Lung (tissue), 12 donors: ENCODE results near the gene SEL1L3. TPM values are rescaled to one million over a fixed set of nuclear protein-coding genes. Genes with fewer than 3 reads are reported as not detected.

ENCODE experiments used
- ATAC-seq: fragments of 200-7000 bp; cut with Tn5 transposase; one replicate; pipeline ENCODE4 v1.9.1; 2020; ENCODE audit warnings: moderate number of reproducible peaks; ENCODE audit not compliant: insufficient read depth, low FRiP score
- DNase-seq, 3 donors: peaks; one replicate each; pipeline ENCODE4 v3.0.0-alpha.2; 2013 to 2017
- H3K27ac ChIP-seq, 2 donors: one replicate each; pipeline ENCODE4 v1.5.1; 2013; ENCODE audit warnings: mild to moderate bottlenecking in 2 of 2, moderate library complexity in 2 of 2, control low read depth in 1 of 2, inconsistent platforms in 1 of 2, low read depth in 1 of 2, low read length in 1 of 2
- H3K27me3 ChIP-seq, 3 donors: one replicate each; pipeline ENCODE4 v1.5.1; 2013; ENCODE audit warnings: low read length in 2 of 3; ENCODE audit not compliant: control insufficient read depth in 3 of 3, insufficient read depth in 3 of 3
- H3K36me3 ChIP-seq, 4 donors: one replicate each; pipeline ENCODE4 v1.5.1; 2013; ENCODE audit warnings: low read length in 4 of 4, mild to moderate bottlenecking in 1 of 4, moderate library complexity in 1 of 4; ENCODE audit not compliant: control insufficient read depth in 4 of 4, insufficient read depth in 4 of 4
- H3K4me1 ChIP-seq, 5 donors: one replicate each; pipeline ENCODE4 v1.5.1; 2013; ENCODE audit warnings: low read length in 5 of 5, mild to moderate bottlenecking in 2 of 5, moderate library complexity in 1 of 5; ENCODE audit not compliant: control insufficient read depth in 5 of 5, insufficient read depth in 5 of 5
- H3K4me3 ChIP-seq: one replicate; pipeline ENCODE4 v1.5.1; 2013; ENCODE audit warnings: mild to moderate bottlenecking, control low read depth, moderate library complexity
- H3K9ac ChIP-seq, 2 donors: one replicate each; pipeline ENCODE4 v1.5.1; 2013; ENCODE audit warnings: low read length in 2 of 2, control low read depth in 1 of 2; ENCODE audit not compliant: insufficient read depth in 1 of 2
- H3K9me3 ChIP-seq, 4 donors: one replicate each; pipeline ENCODE4 v1.5.1; 2013; ENCODE audit warnings: low read length in 3 of 4, mild to moderate bottlenecking in 1 of 4, moderate library complexity in 1 of 4; ENCODE audit not compliant: control insufficient read depth in 4 of 4, insufficient read depth in 3 of 4
- WGBS, 2 donors: extraction: QIAGEN DNeasy Blood & Tissue Kit; methylation state at CpG; one replicate each; pipeline ENCODE4 v1.1.7; 2013; 5-methylcytosine and 5-hydroxymethylcytosine counted together
- polyA plus RNA-seq, 2 donors: library from polyadenylated mRNA; stranded (reverse); fragments of 200-250 nt; gene quantifications; one replicate each; pipeline ENCODE4 v1.2.1, GENCODE V29; 2013
- total RNA-seq, 2 donors: library from RNA; depleted of rRNA in 1 of 2; stranded (reverse); fragments of >200 nt in 1 of 2; gene quantifications; one replicate each; pipeline ENCODE4 v1.2.1, GENCODE V29; 2014 to 2021
- TF ChIP-seq, protein P1 (sequence below): IDR thresholded peaks from 2 replicates; pipeline ENCODE4 v1.5.1; 2012; ENCODE audit warnings: mild to moderate bottlenecking; ENCODE audit errors: control extremely low read depth, extremely low read depth
- donor health status: control.
- donor health status: control.
- donor health status: Bipolar disorder and iron deficiency.
- donor health status: healthy.
- donor health status: DM: yes; HTN: yes; CAD: no.

The SEL1L3 gene
- total and polyA plus RNA-seq, 4 donors, result 29.2 to 93.3 (median 57.1) TPM

- H3K9ac ChIP-seq, result no peak overlapping the region
- H3K36me3 ChIP-seq, result peaks cover 0 to 1% (median 0%) of the 10 kb centered on the region in 4 donors
- H3K4me3 ChIP-seq, result no peak overlapping the region
- no peak overlapping the region for H3K27ac ChIP-seq
- no peaks in the 10 kb centered on the region for H3K9me3 ChIP-seq
- peaks cover 0 to 15% (median 0%) of the 10 kb centered on the region in 5 donors for H3K4me1 ChIP-seq
- TF ChIP-seq, protein P1, sequence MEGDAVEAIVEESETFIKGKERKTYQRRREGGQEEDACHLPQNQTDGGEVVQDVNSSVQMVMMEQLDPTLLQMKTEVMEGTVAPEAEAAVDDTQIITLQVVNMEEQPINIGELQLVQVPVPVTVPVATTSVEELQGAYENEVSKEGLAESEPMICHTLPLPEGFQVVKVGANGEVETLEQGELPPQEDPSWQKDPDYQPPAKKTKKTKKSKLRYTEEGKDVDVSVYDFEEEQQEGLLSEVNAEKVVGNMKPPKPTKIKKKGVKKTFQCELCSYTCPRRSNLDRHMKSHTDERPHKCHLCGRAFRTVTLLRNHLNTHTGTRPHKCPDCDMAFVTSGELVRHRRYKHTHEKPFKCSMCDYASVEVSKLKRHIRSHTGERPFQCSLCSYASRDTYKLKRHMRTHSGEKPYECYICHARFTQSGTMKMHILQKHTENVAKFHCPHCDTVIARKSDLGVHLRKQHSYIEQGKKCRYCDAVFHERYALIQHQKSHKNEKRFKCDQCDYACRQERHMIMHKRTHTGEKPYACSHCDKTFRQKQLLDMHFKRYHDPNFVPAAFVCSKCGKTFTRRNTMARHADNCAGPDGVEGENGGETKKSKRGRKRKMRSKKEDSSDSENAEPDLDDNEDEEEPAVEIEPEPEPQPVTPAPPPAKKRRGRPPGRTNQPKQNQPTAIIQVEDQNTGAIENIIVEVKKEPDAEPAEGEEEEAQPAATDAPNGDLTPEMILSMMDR, result no peak
- DNase-seq (no peak), ATAC-seq (no peak)
- H3K27me3 ChIP-seq, result no peaks in the 10 kb centered on the region
- WGBS, 2 donors, result 88 to 89% methylated on average over 7 of the region's 7 CpGs
These were observed 15.5 kb downstream of the SEL1L3 start for GRCh38 chr4:25847329-25847728.

DNA sequence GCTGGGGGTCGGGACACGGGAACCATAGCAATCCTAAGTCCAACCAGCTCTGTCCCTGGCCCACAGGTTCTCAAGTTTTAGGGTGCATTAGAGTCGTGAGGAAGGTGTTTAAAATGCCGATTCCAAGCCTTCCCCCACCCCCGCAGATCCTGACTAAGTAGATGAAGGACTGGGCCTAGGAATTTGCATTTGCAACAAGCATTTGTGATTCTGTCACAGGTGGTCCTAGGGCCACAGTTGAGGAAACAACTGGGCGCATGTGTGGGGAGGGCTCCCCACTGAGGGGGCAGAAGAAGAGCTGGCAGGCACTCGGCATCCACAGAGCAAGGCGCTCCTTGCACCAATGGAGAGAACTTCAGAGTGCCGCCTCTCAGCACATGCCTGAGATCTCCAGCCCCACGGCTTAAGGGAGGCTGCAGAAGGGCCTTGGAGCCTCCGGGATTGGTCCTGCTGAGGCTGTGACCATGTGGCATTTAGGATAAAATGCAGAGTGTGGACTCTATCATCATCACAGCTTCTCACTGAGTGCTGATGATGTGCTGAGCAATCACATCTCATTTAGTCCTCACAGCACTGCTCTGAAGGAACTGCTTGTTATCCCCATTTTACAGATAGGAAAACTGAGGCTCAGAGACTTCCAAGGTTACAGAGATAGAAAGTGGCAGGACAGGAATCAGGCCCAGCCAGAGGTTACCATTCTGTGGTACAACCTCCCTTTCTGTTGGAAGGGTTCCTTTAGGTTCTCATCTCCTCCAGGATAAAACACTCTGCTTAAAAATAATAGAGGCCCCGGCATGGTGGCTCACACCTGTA, 16.7 kb downstream of the SEL1L3 start:
- H3K4me1 ChIP-seq, result peaks cover 0 to 12% (median 0%) of the 10 kb centered on the region in 5 donors
- H3K27ac ChIP-seq, result no peak overlapping the region
- no peak overlapping the region for H3K9ac ChIP-seq
- H3K4me3 ChIP-seq, result no peak overlapping the region
- peaks cover 0 to 1% (median 0%) of the 10 kb centered on the region in 4 donors for H3K36me3 ChIP-seq
- no peak for ATAC-seq
- no peak for DNase-seq
- TF ChIP-seq, protein P1, result no peak
- no peaks in the 10 kb centered on the region for H3K9me3 ChIP-seq
- no peaks in the 10 kb centered on the region for H3K27me3 ChIP-seq
- WGBS, 2 donors, result 86 to 90% methylated on average over 12 of the region's 12 CpGs

- 83 to 84% methylated on average over 4 of the region's 4 CpGs for WGBS, 2 donors
- Histone ChIP-seq H3K4me3 (no peak overlapping the region), H3K36me3 (peaks cover 0 to 1% (median 0%) of the 10 kb centered on the region in 4 donors), H3K27ac (no peak overlapping the region), H3K4me1 (peaks cover 0 to 12% (median 0%) of the 10 kb centered on the region in 5 donors), H3K9me3 (no peaks in the 10 kb centered on the region), H3K9ac (no peak overlapping the region), H3K27me3 (no peaks in the 10 kb centered on the region)
- ATAC-seq (no peak), DNase-seq (no peak)
- TF ChIP-seq, protein P1, result no peak
These were observed 17.7 kb downstream of the SEL1L3 start for GRCh38 chr4:25844961-25845712.
